GM12875 (cell line): ENCODE measurements around the gene JSRP1.

Experiments
- H3K4me3 ChIP-seq: one replicate; pipeline ENCODE4 v1.5.1; 2011; ENCODE audit warnings: low read depth, low read length, control low read depth
- CTCF ChIP-seq: IDR thresholded peaks from 2 replicates; pipeline ENCODE4 v1.5.1; 2011; ENCODE audit warnings: low read depth, mild to moderate bottlenecking, control low read depth, inconsistent platforms, low read length, moderate library complexity, borderline replicate concordance; ENCODE audit not compliant: insufficient read depth

The JSRP1 gene

GRCh38 chr19:2227415-2228156 lies 28.6 kb downstream of the JSRP1 start:
- H3K4me3 ChIP-seq = no peak overlapping the region
- peak; percentile 15; the same call in 1 of the 2 replicates for TF ChIP-seq CTCF

GRCh38 chr19:2226840-2227360 lies 29.3 kb downstream of the JSRP1 start:
- H3K4me3 ChIP-seq = no peak overlapping the region
- no peak for TF ChIP-seq CTCF

- H3K4me3 ChIP-seq = no peak overlapping the region
- no peak for TF ChIP-seq CTCF
Measured at GRCh38 chr19:2226051-2226839, 30.0 kb downstream of the JSRP1 start.

- no peak for TF ChIP-seq CTCF
- H3K4me3 ChIP-seq = no peak overlapping the region
Measured at GRCh38 chr19:2225415-2226050, 30.7 kb downstream of the JSRP1 start.

GRCh38 chr19:2224754-2225349 lies 31.4 kb downstream of the JSRP1 start:
- H3K4me3 ChIP-seq = no peak overlapping the region
- no peak for TF ChIP-seq CTCF

- no peak for TF ChIP-seq CTCF
- H3K4me3 ChIP-seq = no peak overlapping the region
Measured at GRCh38 chr19:2223959-2224358, 32.3 kb downstream of the JSRP1 start.
